T1000 (cell line): ENCODE results near the gene CACNA2D3.
"Not testable (repeated sequence)": the region's sequence is repeated elsewhere in the genome, so short reads cannot be mapped to it uniquely, and the experiment has no call there.

Experiments used
- DNase-seq: peaks from one replicate; lab custom pipeline; 2025; ENCODE audit warnings: mixed read lengths; lab: John Stamatoyannopoulos, UW

Gene CACNA2D3

DNA sequence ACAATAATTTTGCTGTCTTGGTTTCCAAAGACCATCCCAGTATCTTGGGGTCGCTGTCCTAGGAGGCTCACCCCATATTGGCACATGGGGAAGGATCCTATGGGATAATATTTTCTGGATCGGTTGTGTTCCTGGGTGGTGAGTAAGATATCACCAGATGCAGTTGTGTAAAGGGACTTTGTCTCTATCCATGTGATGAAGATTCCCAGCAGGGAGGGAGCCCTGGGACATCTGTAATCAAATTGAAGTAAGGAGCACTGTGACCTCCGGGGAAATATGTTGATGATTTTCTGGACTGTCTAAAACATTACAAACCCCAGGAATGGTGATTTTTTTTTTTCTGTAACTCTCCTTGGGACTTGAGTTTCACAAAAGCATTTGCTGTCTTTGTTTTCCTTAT lies 841.7 kb downstream of the CACNA2D3 start:
- no peak for DNase-seq

DNA sequence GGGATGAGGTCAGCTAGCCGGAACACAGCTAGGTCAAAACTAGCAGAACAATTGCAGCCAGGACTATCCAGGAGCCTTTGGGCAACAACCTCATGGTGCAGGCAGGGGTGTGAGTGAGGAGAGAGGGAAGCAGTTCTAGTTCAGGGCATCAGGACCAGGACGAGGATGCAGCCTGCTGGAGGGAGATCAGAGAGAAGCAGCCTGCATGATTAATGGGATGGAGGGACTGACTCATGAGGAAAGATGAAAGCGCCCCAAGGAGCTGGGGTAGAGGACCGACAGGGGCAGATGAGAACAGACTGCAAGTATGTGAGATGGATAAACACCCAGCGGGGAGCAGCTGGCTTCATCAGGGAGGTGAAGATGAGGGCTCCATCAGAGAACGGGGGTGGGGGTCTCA lies 843.4 kb downstream of the CACNA2D3 start:
- peak; percentile 52 for DNase-seq

DNA sequence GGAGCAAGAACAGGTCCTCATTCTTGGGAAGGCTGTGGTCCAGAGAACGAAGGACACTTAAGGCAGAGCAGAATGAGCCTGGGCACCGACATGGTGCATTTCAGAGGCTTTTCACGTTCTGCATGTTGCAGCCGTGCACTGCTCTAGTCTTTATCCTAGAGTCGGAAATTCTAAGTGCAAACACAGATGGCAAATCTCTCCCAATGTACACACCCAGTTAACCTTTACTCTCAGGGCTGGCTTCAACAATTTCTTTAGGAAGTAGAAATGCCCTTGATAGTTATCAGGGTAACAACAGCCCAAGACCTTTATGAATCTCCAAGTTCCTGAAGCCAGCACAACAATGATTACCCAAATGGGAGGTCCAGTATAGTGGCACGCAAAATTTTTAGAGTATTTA lies 844.6 kb downstream of the CACNA2D3 start:
- no peak for DNase-seq

DNA sequence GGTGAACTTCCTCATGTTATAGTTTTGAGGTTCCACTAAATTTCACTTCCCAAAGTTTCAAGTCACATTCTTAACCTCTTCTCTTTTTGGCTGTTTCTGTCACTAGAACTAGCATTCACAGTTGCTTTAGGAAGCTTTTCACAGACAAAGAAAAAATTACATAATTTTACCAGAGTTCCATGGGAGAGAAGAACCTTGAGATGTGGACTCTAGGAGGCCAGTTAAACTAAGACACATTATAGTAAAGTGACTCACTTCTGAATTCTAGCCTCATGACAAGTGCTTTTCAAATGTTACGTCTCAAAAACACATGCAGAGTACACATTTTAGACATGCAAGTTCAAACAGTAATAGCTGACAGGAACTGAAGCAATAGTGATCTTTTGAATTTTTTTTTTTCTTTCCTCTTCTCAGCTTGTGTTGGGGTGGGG lies 845.4 kb downstream of the CACNA2D3 start:
- no peak for DNase-seq

DNA sequence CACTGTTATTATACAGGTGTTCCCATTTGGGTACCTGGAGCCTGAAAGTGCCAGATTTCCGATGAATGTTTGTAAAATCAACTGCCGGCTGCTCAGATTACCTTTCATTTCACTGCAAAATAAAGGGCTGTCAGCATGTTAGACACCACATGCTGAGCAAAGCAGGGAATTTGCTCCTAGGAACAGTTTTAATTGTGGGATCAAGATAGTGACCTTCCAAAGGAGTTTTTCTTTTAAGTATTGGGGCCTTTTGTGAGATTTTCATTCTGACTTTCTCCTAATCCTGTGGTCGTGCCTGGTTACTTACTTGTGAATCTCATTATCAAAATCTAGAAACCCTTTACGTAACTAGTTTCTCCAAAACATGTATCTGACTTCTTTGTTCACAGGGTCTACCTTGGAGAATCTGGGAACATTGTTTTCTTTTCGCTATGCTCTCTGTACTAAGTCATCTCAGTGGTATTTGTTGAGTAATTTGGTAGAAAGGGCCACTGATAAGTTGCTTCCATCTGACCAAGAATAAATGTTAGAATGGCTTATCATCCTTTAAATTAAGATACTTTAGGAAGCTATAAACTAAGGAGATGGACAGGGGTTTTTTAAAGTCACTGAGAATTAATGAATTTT lies 846.3 kb downstream of the CACNA2D3 start:
- DNase-seq: no peak

DNA sequence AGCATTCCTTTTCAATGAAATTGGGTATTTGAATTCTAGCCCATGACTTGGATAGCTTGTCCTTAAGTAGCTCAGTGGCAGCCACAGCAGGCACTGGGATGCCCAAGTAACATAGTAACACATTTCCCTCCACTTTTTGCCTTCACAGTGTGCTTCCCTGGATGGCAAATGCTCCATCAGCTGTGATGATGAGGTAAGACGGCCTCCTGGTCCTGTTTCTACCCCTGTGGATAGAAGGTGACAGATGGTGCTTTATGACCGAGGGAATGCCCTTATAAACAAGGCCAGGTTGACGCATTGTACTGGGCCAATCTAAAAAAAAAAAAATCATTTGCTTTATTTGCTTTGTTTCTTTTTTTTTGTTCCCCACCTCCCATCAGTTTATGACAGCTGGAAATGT lies 847.3 kb downstream of the CACNA2D3 start:
- DNase-seq: no peak

DNA sequence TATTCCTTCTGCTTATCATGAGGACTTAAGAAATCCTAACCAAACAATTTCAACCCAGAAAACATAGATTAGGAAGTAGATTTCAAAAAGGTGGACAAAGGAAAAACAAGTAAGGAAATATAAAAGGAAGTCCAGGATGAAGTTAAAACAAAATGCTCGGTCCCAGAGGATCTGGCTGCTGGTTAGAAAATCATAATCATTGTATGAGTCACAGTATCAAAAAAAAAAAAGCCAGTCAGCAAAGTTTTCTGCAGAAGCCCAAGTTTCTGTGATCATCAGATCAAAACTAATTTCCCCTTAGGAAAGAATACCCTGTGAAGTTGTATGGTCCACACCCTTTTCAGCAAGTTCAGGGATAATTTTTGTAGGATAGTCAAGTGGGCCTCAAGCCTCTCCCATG lies 848.5 kb downstream of the CACNA2D3 start:
- no peak for DNase-seq

DNA sequence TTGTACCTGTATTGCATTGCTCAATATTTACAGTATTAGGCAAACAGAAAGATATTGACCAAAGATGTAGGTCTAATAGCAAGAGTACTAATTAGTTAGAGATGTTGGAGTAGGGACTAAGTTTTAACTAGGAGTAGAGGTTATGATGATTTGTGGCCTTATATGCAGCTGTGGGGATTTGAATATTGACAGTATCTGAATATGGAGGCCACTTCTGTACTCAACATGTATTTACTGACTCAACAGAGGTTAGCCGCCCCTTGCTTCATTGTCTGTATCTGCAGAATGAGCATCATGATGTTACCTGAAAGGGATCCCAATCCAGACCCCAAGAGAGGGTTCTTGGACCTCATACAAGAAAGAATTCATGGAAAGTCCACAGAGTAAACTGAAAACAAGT lies 855.1 kb downstream of the CACNA2D3 start:
- no peak for DNase-seq

DNA sequence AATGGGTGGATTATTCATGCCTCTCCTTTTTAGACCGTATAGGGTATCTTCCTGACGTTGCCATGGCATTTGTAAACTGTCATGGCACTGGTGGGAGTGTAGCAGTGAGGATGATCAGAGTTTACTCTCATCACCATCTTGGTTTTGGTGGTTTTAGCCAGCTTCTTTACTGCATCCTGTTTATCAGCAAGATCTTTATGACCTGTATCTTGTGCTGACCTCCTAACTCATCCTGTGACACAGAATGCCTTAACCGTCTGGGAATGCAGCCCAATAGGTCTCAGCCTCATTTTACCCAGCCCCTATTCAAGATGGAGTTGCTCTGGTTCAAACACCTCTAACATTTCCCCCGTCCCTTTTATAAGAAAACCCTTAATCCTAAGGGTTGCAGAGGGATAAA lies 855.6 kb downstream of the CACNA2D3 start:
- DNase-seq: not testable (repeated sequence)

DNA sequence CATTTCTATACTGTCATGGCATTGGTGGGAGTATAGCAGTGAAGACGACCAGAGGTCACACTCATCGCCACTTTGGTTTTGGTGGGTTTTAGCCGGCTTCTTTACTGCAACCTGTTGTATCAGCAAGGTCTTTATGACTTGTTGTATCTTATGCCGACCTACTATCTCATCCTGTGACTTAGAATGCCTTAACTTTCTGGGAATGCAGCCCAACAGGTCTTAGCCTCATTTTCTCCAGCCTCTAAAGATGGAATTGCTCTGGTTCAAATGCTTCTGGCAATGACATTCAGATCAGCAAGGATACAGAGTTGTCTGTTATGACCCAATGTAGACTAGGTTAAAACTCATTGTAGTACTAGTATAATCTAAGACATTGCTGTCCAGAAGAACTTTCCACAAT lies 860.5 kb downstream of the CACNA2D3 start:
- no peak for DNase-seq

DNA sequence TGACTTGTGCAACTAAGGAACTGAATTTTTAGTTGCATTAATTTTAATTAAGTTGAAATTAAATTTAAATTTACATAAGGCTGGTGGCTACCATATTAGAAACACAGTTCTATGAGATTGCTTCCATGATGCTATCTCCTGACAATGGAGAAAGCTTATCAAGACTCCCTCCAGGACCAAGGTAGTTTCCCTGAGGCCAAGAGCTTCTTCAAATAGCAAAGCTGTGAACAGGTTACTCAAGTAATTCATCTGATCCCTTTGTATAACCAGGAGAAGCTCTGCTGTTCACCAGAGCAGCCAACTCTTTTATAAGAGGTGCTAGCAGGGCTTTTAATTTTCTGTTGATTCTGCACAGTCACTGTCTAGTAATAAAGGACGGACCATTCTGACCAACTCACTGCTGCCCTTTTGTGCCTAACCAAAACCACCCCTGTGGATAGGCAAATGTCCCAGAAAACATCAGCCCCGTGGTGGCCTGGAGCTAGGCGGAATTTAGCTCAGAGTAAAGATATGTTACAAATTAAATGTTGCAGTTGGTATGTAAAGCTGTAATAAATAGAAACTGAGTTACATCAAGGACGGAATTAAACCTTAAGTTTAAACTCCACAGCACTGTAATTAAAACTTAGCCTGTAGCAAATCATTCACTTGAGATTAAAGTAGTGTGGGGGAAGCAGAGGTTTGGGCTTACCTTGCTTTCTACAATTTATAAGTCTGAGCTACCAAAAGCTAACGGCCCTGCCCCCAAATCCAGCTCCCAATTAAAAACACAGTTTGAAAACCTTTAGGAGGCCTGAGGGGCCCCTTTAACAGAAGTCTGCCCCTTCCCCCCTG lies 861.1 kb downstream of the CACNA2D3 start:
- no peak for DNase-seq

DNA sequence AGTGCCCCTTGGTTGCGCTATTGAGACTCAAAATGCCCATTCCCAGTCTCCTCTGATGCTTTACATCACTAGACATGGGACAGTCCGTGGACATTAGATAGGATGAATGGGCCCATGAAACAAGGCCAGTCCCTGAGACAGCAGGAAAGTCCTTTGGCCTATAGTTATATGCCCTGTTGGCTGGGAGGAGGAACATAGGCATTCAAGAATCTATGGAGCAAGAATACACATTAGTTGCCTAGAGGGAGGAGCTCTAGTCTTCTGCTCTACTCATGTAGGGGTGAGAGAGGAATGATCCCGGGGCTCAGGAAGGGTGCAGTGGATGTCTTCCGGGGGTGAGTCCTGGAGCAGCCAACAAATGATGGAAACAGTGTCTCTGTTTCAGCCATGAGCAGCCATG lies 863.5 kb downstream of the CACNA2D3 start:
- no peak for DNase-seq

DNA sequence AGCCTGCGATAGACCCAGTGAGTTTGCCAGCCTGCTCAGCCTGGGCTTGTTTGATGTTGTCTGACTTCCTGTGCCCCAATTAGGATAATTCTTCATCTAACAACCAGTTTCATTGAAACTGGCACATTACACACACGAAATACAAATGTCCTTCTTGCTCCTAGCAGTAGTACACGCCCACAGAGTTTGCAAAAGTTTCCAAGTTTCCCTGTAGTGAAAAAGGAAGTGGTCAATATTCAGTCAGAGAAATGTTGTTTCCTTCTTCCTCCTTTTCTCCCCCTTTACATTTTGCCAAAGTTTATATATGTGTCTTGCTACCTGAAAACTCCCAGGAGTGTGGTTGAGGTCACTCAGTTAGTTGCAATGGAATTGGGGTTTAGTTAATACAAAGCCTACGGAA lies 863.9 kb downstream of the CACNA2D3 start:
- DNase-seq: no peak

DNA sequence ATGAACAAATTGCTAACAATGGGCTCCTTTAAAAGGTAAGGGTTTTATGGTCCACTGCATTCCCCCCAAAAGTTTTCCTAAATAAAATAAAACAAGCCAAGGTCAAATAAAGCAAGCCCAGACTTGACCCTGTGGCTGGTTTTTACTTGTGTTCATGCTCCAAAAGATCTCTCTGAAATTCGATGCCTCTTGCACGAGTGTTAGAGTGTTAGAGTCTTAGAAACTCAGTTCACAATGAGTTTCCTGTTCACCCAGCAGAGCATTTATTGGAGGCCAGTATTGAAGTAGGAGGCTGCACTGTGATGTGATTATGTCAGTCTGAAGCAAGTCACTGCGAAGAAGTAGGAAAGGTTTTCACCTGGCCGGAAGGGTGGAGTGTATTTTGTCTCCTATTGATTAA lies 865.4 kb downstream of the CACNA2D3 start:
- no peak for DNase-seq

DNA sequence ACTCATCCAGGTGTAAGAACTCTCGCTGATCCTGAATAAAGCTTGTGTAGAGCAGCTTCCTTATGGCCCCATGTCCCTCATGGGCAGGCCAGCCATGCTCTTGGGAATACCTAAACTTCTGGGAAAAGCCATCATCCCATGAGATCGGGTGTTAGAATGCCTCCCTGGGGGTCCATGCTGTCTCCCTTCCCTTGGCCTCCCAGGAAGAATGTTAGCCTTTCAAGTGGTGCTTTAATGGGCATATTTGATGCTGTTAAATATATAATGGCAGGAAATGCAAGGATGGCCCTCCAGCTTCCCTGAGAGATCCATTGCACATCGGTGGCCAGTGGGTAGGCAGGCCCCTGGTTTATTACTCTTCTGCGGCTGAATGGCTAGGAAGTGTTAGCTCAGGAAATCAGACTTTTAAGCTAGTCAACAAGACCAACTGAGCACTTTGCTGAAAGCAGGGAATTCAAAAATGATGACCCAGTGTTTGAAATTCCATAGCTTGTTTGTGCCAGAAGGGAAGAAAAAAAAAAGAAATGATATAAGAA lies 866.0 kb downstream of the CACNA2D3 start:
- DNase-seq: no peak

DNA sequence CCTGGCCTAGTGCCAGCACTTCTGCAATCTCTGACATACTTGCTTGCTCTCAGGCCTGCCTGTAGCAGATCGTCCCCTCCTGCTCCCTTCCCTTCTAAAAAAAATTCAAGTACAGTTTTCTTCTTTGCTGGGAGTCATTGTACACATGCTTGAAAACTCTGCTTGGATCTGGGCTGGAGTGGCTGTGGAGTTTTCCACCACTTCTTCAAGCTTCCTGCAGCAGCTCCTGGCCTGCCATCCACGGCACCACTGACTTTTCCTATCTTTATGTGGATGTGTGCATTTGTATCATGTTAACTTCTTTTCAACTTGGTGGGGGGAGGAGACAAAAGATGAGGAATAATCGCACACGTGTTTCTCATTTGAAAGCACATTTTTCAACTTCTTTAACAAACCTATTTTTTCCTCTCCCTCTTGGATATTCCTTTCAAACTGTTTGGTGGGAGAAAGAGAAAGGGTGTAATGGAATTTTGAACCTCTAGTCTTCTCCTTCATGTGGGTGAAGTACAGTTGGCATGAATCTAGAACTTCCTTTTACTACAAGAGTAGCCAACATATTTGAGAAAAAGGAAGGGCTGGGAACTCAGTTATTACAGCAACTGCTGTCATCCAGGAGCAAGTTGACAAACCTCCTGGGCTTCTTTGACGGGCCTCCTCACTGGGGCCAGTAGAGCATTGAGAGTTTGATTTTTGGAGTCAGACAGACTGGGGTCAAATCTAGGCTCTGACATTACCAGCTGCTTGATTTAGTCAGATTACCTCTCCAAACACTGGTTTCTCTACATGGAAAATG lies 866.7 kb downstream of the CACNA2D3 start:
- DNase-seq: no peak

DNA sequence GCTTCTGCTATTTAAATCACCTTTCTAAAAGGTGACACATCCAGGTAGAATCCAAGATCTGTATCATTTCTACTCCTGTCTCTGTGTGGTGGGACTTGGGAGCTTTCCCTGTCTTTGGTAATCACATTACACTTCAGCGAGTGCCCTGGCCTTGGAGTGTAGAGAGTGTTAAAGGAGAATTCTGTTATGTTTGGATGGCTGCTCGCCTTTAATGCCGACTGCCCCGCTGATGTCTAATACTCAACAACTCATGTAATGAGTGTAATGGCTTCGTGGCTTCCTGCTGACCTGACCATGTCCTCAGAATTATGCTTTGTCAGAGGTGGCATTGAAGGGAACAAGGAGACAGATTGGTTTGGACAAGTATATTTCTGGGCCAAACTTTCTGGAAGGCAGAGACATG lies 871.8 kb downstream of the CACNA2D3 start:
- DNase-seq: no peak

DNA sequence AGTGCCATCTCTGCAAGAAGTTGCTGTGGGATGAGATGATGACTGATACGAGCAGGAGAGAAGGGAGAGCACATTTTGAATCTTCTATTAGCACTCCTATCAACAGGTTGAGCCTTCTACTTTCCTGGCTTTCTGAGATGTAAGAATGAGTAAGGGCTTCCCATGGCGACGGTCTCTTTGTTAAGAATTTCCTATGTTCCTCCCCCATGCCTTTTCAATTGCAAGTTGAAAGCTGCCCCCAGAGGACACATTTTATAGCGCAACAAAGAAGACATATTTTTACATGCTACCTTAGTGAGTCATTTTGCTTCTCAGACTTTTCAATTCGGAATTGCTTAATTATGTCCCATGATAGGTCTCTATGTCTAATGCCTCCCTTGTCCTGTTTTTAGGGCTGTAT lies 876.8 kb downstream of the CACNA2D3 start:
- DNase-seq: no peak

DNA sequence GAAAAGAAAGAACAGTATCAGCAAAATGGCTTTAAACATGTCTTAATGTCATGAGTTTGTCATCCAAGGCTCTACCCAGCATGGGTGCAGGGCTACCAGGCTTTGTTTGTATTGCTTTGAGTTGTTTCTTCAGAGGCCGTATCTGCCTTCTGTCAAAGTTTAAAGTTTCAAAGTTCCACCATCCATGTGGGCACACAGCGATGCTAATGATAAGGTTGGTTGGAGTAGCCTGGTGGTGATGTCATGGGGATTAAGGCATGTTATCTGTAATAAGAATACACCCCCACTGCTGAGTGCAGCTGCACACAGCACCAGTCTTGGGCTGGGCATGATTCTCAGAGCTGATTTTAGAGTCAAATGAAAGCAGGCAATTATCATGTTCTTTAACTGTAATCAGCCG lies 877.5 kb downstream of the CACNA2D3 start:
- DNase-seq: no peak

DNA sequence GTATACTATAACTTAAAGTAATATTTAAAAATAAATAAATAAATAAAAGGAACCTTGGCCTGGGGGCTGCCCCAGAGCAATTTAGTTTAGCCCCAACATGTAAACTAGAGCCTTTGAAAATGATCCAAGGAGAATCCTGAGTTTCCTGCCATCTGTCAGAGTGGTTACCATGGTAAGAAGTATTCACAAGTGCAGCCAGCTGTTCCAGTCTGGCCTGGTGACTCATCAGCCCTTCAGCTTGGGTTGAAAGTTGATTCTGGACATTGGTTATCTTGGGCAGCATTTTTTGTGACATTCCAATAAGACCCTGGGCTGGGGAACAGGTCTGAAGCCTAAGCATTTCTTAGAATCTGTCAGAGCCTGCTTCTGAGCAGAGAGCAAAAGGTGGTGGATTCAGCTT lies 878.2 kb downstream of the CACNA2D3 start:
- peak; percentile 33 for DNase-seq

DNA sequence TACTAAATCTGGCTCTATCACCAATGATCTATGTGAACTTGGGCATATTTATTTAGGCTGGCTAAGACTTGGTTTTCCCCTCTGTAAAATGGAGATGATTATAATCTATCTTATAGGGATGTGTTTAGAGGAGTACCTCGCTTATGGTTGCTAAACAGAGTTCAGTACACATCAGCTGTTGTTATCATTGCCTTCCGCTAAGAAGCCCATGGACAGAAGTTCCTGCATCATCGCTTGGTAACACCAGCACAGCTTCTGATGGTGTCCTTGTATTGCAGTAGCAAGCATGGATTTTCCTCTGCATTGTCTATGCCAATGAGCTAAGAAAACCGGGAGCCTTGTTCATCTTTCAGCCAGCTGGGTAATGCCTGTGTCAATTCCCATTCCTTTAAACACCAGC lies 878.6 kb downstream of the CACNA2D3 start:
- no peak for DNase-seq

DNA sequence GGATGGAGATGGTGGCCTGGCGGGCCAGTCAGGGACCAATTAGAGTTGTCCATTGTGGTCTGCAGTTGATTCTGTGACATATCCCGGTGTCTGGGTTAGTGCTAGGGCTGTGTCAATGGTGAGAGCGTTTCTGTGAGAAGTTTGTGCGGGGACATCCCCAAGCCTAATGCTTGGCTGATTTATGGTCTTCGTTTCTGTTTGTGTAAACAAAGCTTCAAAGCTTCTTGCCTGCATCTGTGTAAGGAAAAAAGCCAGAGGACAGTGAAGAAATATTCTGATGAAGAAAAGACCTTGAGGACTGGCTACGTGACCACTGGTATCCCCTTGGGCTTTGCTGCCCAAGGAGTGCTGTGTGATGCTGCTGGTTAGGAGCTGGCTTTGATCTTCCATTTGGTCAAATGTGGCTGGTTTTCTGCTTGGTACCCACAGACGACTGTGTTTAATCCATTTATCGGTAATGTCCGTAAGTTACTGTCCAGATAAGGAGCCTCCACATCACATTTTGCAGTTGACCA lies 880.1 kb downstream of the CACNA2D3 start:
- no peak for DNase-seq
